Liver (tissue), 9 donors: ENCODE results near the gene CFTR. TPM values are rescaled to one million over a fixed set of nuclear protein-coding genes. Genes with fewer than 3 reads are reported as not detected.

Experiments used
- DNase-seq: peaks from one replicate; pipeline ENCODE4 v3.0.0-alpha.2; 2017; ENCODE audit warnings: low spot score
- H3K27ac ChIP-seq, 2 donors: one replicate each; pipeline ENCODE4 v1.7.0; 2013; ENCODE audit warnings: inconsistent platforms in 2 of 2, low read length in 2 of 2, control low read depth in 1 of 2, low read depth in 1 of 2, mild to moderate bottlenecking in 1 of 2
- H3K27me3 ChIP-seq, 4 donors: one replicate each; pipeline versions ENCODE4 v1.6.1 to v1.7.0; 2013; ENCODE audit warnings: low read length in 3 of 4, inconsistent platforms in 1 of 4, mild to moderate bottlenecking in 1 of 4, moderate library complexity in 1 of 4; ENCODE audit not compliant: control insufficient read depth in 4 of 4, insufficient read depth in 4 of 4
- H3K36me3 ChIP-seq, 4 donors: one replicate each; pipeline versions ENCODE4 v1.6.1 to v1.7.0; 2013; ENCODE audit warnings: low read length in 3 of 4, mild to moderate bottlenecking in 3 of 4, low read depth in 1 of 4, moderate library complexity in 1 of 4; ENCODE audit not compliant: control insufficient read depth in 4 of 4, insufficient read depth in 3 of 4
- H3K4me1 ChIP-seq, 4 donors: one replicate each; pipeline versions ENCODE4 v1.6.1 to v1.7.0; 2013; ENCODE audit warnings: low read length in 3 of 4, mild to moderate bottlenecking in 3 of 4, moderate library complexity in 1 of 4; ENCODE audit not compliant: control insufficient read depth in 4 of 4, insufficient read depth in 4 of 4
- H3K4me3 ChIP-seq, 3 donors: one replicate each; pipeline versions ENCODE4 v1.6.1 to v1.7.0; 2013; ENCODE audit warnings: low read length in 3 of 3, control low read depth in 1 of 3, low read depth in 1 of 3, mild to moderate bottlenecking in 1 of 3
- H3K9ac ChIP-seq, 2 donors: one replicate each; pipeline ENCODE4 v1.7.0; 2013; ENCODE audit warnings: low read length in 2 of 2, mild to moderate bottlenecking in 2 of 2, moderate library complexity in 2 of 2, control low read depth in 1 of 2, low read depth in 1 of 2
- H3K9me3 ChIP-seq, 4 donors: one replicate each; pipeline versions ENCODE4 v1.6.1 to v1.7.0; 2013; ENCODE audit warnings: low read length in 3 of 4; ENCODE audit not compliant: control insufficient read depth in 4 of 4
- ATF3 ChIP-seq: IDR thresholded peaks from 2 replicates; pipeline ENCODE4 v1.6.1; 2016; ENCODE audit warnings: antibody characterized with exemption
- EGR1 ChIP-seq, 2 donors: IDR thresholded peaks; 2 replicates each; pipeline ENCODE4 v1.6.1; 2016 to 2018; ENCODE audit warnings: antibody characterized with exemption in 2 of 2, low read depth in 2 of 2
- FOXA1 ChIP-seq: IDR thresholded peaks from 2 replicates; pipeline ENCODE4 v1.6.1; 2016; ENCODE audit warnings: antibody characterized with exemption
- FOXA2 ChIP-seq: IDR thresholded peaks from 2 replicates; pipeline ENCODE4 v1.6.1; 2016; ENCODE audit warnings: antibody characterized with exemption
- GABPA ChIP-seq, 2 donors: IDR thresholded peaks in 1 of 2; conservative IDR thresholded peaks in 1 of 2; 2 replicates each; pipeline ENCODE4 v1.6.1; 2016; ENCODE audit warnings: antibody characterized with exemption in 2 of 2, mild to moderate bottlenecking in 1 of 2, moderate library complexity in 1 of 2
- HNF4A ChIP-seq, 2 donors: conservative IDR thresholded peaks; 2 replicates each; pipeline ENCODE4 v1.6.1; 2016; ENCODE audit warnings: antibody characterized with exemption in 2 of 2, mild to moderate bottlenecking in 2 of 2
- HNF4G ChIP-seq: IDR thresholded peaks from 2 replicates; pipeline ENCODE4 v1.6.1; 2016; ENCODE audit warnings: antibody characterized with exemption
- JUND ChIP-seq, 2 donors: IDR thresholded peaks; 2 replicates each; pipeline ENCODE4 v1.6.1; 2016; ENCODE audit warnings: antibody characterized with exemption in 2 of 2
- NR2F2 ChIP-seq: IDR thresholded peaks from 2 replicates; pipeline ENCODE4 v1.6.1; 2016; ENCODE audit warnings: antibody characterized with exemption
- REST ChIP-seq: IDR thresholded peaks from 2 replicates; pipeline ENCODE4 v1.6.1; 2016; ENCODE audit warnings: antibody characterized with exemption, mild to moderate bottlenecking
- TAF1 ChIP-seq: conservative IDR thresholded peaks from 2 replicates; pipeline ENCODE4 v1.6.1; 2016; ENCODE audit warnings: antibody characterized with exemption, mild to moderate bottlenecking
- YY1 ChIP-seq: IDR thresholded peaks from 2 replicates; pipeline ENCODE4 v1.6.1; 2016; ENCODE audit warnings: antibody characterized with exemption, mild to moderate bottlenecking
- WGBS: extraction: QIAGEN DNeasy Blood & Tissue Kit; methylation state at CpG from one replicate; pipeline ENCODE4 v1.1.7; 2013; 5-methylcytosine and 5-hydroxymethylcytosine counted together
- polyA plus RNA-seq, 2 donors: library from polyadenylated mRNA; stranded (reverse) in 1 of 2; unstranded in 1 of 2; fragments of 200-250 nt in 1 of 2; fragments of >200 nt in 1 of 2; fragmentation: Nextera tagmentation in 1 of 2; extraction: Ambion mirVana in 1 of 2; gene quantifications; one replicate each; pipeline versions ENCODE4 v1.2.1 to v1.2.3, GENCODE V29; 2013 to 2015
- total RNA-seq, 2 donors: library from RNA; depleted of rRNA; stranded (reverse); fragments of >200 nt; gene quantifications; one replicate each; pipeline ENCODE4 v1.2.3, GENCODE V29; 2014
- TF ChIP-seq, protein P1 (sequence below): fragments of 150-350 bp; IDR thresholded peaks from 2 replicates; pipeline ENCODE4 v1.5.1; 2017; ENCODE audit warnings: improper control_type of control experiment, low read depth, low read length; ENCODE audit not compliant: missing input control
- donor health status: healthy.
- donor health status: healthy.
- donor health status: healthy.
- donor health status: healthy.
- donor health status: healthy.

CFTR gene
- total and polyA plus RNA-seq, 4 donors, result 0.75 to 10.5 (median 1.3) TPM

DNA sequence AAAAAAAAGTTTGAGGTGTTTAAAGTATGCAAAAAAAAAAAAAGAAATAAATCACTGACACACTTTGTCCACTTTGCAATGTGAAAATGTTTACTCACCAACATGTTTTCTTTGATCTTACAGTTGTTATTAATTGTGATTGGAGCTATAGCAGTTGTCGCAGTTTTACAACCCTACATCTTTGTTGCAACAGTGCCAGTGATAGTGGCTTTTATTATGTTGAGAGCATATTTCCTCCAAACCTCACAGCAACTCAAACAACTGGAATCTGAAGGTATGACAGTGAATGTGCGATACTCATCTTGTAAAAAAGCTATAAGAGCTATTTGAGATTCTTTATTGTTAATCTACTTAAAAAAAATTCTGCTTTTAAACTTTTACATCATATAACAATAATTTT is 130.6 kb downstream of the CFTR start (continued):
- TF ChIP-seq, protein P1, sequence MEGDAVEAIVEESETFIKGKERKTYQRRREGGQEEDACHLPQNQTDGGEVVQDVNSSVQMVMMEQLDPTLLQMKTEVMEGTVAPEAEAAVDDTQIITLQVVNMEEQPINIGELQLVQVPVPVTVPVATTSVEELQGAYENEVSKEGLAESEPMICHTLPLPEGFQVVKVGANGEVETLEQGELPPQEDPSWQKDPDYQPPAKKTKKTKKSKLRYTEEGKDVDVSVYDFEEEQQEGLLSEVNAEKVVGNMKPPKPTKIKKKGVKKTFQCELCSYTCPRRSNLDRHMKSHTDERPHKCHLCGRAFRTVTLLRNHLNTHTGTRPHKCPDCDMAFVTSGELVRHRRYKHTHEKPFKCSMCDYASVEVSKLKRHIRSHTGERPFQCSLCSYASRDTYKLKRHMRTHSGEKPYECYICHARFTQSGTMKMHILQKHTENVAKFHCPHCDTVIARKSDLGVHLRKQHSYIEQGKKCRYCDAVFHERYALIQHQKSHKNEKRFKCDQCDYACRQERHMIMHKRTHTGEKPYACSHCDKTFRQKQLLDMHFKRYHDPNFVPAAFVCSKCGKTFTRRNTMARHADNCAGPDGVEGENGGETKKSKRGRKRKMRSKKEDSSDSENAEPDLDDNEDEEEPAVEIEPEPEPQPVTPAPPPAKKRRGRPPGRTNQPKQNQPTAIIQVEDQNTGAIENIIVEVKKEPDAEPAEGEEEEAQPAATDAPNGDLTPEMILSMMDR, result no peak
- no peak for TF ChIP-seq NR2F2

DNA sequence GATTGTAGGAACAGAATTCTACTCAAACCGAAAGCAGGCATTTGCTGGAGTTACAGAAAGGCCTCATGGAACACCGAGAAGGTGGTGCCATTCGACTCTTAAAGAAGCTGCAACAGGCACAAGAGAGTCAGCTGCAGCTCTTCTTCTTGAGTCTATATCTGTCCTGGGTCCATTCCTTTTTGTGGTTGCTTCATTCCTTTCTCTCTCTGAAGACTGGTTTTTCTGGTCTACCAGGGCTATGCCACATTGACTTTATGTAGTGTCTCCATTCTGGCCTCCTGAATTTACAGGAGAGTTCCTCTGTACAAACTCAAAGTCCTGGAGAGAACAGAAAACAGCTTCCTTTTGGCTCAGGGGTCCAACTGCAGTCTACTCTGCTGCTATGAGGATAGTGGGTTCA is 132.8 kb downstream of the CFTR start:
- DNase-seq, result no peak
- no peaks in the 10 kb centered on the region for H3K36me3 ChIP-seq
- no peaks in the 10 kb centered on the region for H3K27me3 ChIP-seq
- H3K27ac ChIP-seq, result no peak overlapping the region
- H3K9me3 ChIP-seq, result no peaks in the 10 kb centered on the region
- H3K4me1 ChIP-seq, result peaks cover 0 to 1% (median 0%) of the 10 kb centered on the region in 4 donors
- 90% methylated on average over 3 of the region's 3 CpGs for WGBS
- TF ChIP-seq TAF1, result no peak
- TF ChIP-seq JUND (IDR thresholded peaks at IDR 0.05), result no peak
- no peak for TF ChIP-seq FOXA1
- no peak for TF ChIP-seq HNF4A (conservative IDR thresholded peaks at IDR 0.05)
- no peak for TF ChIP-seq ATF3
- no peak for TF ChIP-seq YY1
- no peak for TF ChIP-seq REST
- TF ChIP-seq, protein P1, result no peak
- no peak for TF ChIP-seq GABPA (IDR thresholded peaks at IDR 0.05 in 1 of 2, conservative IDR thresholded peaks at IDR 0.05 in 1 of 2)
- TF ChIP-seq FOXA2, result no peak
- H3K4me3 ChIP-seq, result no peak overlapping the region
- no peak overlapping the region for H3K9ac ChIP-seq

DNA sequence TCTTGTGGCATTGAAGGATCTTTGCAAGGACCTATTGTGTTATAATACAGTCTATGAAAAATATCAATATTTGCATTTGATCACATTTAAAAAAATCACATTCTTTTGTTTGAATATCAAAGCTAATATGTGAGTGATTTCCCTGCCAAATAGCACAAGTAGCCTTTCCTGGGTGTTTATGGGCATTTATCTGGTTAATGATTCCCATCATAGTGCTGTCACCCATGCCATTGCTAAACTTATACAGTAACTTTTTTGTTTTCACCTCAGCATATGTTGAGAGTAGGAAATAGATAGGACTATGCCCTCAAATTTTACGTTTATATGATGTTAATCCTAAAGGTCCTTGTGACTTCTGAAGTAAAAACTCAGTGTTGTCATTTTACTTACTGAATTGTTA is 136.9 kb downstream of the CFTR start:
- H3K4me3 ChIP-seq, result no peak overlapping the region
- WGBS, result 55% methylated on average over 1 of the region's 1 CpG
- no peaks in the 10 kb centered on the region for H3K4me1 ChIP-seq
- H3K27ac ChIP-seq, result no peak overlapping the region
- H3K9me3 ChIP-seq, result no peaks in the 10 kb centered on the region
- no peak for DNase-seq
- TF ChIP-seq ATF3 (no peak), TAF1 (no peak), HNF4A (conservative IDR thresholded peaks at IDR 0.05) (no peak), EGR1 (IDR thresholded peaks at IDR 0.05; ENCODE audit: low read depth in 2 of 2) (no peak), FOXA2 (no peak), HNF4G (no peak), REST (no peak)
- H3K9ac ChIP-seq, result no peak overlapping the region
- H3K27me3 ChIP-seq, result no peaks in the 10 kb centered on the region
- no peaks in the 10 kb centered on the region for H3K36me3 ChIP-seq
